GM21367 (cell line): ENCODE results near the gene PPP1R27.

Source experiments
- ATAC-seq: cut with Tn5 transposase; IDR thresholded peaks from one replicate; pipeline ENCODE4 v1.9.1; 2021; ENCODE audit not compliant: unreplicated experiment

PPP1R27 gene

DNA sequence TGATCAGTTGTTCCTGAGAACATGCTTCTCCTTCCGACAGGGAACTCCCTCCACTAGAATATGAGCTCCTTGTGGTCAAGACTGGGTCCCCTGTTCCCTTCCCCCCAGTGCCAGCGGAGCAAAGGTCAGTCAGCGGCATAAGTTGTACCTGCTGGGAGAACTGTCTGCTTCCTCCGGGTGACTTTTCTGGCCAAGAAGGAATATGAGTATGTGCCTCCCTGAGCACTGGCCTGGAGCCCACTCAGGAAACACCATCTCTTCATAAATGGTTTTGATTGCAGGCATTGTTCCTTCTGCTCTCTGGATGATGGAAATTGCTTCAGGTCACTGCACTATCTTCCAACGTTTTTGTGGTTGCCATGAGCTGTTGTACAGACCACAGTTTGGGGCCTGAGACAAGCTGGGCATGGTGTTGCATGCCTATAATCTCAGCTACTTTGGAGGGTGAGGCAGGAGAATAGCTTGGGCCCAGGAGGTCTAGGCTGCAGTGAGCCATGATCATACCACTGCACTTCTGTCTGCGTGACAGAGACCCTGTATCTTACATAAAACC is 28.3 kb upstream of the PPP1R27 start:
- ATAC-seq: no peak

DNA sequence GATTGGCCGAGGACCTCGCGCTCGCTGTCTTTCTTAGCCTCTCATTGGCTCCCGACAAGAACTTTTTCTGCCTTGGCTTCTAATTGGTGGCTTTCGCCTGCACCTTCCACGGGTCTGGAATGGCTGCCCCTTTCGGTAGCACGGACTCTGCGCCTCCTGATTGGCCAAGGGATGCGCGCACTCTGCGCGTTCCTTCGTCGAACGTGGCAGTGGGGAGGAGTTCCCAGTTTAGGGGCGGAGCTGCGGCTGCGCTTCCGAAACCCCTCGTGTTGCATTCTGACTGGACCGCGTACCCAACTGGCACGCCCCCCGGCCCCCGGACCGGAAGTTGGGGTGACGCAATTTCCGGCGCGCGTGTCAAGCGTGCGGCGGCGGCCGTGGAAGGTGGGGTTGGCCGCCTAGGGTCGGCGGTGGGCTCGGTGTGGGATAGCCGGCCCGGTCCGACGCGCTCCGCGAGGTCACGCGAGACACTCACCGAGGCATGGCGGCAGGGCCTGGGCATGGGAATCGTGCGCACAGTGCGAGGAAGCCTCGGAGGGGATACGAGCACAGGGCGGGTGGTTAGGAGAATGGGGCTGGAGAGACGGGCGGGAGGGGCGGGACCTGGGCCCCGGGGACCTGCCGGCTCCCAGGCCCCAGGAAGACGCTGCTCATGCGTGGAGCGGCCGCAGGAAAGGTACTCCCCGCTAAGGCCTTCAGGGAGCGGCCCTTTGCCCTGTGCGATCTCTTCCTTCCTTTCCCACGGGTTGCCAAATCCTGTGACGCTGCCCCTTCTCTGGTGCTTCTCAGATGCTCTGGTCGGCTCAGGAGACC is 26.1 kb upstream of the PPP1R27 start:
- peak; percentile 68 for ATAC-seq

DNA sequence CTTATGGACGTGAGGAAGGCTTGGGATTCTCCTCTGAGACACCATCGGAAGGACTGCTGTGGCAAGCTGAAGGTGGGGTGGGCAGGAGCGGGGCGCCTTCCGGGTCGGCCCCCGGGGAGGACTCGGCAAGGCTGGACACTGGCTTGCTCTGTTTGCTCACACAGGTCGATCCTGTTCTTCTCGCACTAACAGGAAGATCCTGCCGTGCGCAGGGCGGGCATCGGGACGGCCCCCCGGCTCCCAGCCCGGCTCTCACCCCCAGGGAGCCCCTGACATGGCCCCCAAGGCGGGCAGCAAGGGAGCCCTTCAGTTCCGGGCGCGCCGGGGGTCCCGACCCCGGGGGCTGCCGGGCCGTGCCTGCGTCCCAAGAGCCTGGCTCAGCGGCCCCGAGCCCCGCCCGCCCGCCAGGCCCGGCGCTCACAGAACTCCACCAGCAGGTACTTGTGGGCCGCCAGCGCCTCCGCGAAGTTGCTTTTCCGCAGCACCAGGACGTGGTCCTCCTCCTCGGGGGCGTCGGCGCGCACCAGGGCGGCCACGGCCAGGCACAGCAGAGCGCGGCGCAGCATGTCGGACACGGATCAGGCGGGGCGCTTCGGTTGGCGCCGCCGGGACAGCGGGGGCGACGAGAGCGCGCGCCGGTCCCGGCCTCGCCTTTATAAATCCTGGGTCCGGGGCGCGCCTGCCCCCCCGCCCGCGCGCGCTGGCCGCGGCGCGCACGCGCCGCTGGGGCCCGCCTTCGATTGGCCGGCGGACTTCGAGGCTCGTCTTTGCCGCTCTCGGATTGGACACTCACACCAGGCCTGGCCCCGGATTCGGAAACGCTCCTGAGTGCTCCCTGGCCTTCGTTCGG is 25.3 kb upstream of the PPP1R27 start, which contains the start of gene P4HB:
Gene P4HB (minus strand): TSS at position 630 of the 850 bp plus-strand sequence. CDS start 64 bp downstream, at position 566.
- ATAC-seq: peak; percentile 59

DNA sequence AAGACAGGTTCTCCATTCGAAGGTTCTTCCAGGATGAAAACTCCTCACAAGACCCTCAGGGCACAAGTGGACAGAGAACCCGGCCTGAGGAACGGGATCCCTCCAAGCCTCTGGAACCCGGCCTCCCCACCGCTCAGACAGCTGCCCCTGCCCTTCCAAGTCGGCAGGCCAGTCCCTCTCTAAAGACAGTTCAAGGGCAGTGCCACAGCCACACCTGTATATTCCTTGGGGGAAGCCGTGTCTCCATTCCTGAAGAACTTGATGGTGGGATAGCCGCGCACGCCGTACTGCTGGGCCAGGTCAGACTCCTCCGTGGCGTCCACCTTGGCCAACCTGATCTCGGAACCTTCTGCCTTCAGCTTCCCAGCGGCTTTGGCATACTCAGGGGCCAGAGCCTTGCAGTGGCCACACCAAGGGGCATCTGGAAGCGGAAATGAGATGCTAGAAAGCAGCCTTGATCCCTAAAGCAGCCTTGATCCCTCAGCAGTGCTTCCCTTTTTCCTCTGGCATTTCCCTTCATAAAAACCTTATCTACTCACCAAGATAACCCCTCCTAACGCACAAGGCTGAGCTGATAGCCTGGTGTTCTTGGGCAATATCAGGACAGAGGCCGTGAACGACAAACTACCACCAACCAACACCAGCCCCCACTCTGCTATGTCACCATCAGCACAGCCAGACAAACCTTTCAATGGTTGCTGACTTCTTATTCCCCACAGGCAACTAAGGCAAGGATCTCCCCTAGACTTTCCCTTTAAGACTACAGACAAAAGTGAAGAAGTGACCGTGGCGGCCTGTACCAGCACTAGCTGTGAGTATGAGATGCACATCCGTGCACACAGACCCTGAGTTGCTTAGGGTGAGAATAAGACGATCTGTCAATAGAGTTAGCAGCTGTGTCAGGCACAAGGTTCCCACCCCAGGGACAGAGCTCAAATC is 24.4 kb upstream of the PPP1R27 start:
- ATAC-seq: no peak

DNA sequence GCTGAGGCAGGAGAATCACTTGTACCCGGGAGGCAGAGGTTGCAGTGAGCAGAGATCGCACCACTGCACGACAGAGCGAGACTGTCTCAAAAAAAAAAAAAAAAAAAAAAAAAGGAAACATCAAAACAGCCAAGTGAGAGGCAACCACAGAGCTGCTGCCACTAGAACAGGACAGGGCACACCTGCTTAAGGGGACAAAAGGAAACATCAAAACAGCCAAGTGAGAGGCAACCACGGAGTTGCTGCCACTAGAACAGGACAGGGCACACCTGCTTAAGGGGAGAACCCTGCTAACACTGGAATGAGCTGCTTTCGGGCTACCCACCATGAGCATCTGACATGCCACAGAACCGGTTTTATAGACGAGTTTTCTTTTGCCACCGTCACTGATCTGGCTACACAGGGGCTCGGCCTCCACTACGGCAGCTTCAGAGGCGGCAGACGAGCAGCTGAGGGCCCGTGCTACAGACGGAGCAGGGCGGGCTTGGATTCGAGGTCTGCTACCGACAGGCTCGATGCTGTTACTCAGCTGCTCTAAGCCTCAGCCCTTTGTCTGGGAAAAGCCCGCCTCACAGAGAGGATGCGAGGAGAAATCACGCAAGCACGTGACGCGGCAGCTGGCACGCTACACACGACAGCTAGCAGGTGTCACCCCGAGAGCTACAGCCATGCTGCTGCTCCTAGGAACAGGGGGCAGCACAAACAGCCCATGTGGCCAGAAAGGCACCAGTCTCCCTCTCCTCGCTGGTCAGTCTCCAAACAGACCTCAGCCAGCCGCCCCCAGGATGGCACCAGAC is 23.5 kb upstream of the PPP1R27 start:
- no peak for ATAC-seq

DNA sequence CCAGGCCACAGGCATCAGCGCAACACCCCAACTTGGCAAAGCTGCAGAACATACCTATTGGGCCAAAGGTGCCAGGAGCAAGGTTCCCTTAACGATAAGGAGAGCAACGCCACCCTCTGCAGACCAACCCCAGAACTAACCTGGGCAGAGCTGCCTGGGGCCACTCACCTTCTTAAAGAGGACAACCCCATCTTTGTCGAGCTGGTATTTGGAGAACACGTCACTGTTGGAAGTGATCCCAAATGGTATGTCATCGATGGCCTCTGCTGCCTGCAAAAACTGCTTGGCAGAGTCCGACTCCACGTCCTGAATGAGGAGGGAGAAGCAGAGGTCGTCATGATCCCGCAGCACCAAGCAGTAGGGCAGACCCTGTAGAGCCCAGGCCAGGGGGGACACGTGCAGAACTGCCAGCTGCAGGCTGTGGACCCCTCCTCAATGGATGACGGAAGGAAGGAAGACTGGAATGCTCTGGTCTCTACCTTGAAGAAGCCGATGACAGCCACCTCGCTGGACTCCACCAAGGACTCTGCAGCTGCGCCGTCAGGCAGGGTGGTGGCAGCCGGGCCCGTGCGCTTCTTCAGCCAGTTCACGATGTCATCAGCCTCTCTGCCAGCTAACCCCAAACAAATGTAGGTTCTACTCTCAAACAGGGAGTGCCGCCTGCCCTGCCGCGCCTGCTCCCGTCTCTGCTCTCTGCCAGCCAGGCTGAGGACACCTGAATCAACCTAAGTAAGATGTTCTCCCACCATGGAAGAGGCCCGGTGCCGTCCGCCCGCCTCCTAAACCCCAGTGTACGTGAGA is 20.3 kb upstream of the PPP1R27 start:
- ATAC-seq: no peak

DNA sequence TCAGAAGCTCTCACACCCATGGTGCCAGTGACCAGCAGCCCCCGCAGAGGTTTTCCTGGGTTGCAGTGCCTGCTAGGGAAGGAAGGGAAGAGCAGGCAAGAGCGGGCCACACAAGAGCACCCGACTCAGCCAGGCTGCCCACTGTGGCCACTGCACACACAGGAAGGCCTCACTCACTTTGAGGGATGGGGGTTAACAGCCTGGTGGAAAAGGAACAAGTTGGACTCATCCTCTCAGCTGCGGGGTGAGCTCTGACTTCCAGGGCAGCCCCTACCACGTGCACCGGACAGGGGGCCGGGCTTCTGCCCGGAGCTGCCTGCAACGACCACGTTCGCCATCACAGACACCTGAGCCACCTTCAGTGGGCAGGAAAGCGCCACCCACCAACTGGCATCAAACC is 17.4 kb upstream of the PPP1R27 start:
- ATAC-seq: no peak

DNA sequence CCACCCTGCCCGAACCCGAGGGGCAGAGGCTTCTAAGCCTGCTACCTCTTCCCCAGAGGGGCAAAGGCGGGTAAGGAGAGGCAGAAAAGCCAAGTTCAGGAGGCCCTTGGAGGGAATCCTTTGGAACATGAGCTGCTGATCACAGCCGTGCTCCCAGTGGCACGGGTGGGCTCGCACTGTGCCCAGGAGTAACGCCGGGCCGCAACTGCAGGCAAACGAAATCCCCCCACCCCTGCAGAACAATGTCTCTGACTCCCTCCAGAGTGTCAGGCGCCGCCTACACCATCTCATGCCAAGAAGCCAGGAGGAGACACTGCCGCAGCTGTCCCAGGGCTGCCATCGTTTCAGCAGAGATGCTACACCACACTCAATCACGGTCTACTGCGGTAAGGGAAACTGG is 16.6 kb upstream of the PPP1R27 start:
- ATAC-seq: no peak

DNA sequence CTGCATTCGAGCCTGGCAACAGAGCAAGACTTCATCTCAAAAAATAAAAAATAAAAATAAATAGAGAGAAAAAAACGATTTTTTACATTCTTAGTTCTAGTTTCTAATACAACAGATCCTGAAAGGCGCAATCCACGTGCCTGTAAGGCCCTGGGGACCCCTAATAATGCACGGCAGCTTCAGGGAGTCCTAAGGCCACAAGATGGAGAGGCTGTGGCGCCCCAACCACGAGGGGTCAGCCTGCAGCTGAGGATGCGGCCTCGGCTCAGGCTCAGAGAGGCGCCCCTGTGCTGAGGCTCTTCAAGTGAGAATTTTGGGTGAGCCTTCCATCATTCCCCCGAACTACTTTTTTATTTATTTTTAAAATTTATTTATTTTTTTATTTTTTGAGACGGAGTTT is 14.6 kb upstream of the PPP1R27 start:
- no peak for ATAC-seq

DNA sequence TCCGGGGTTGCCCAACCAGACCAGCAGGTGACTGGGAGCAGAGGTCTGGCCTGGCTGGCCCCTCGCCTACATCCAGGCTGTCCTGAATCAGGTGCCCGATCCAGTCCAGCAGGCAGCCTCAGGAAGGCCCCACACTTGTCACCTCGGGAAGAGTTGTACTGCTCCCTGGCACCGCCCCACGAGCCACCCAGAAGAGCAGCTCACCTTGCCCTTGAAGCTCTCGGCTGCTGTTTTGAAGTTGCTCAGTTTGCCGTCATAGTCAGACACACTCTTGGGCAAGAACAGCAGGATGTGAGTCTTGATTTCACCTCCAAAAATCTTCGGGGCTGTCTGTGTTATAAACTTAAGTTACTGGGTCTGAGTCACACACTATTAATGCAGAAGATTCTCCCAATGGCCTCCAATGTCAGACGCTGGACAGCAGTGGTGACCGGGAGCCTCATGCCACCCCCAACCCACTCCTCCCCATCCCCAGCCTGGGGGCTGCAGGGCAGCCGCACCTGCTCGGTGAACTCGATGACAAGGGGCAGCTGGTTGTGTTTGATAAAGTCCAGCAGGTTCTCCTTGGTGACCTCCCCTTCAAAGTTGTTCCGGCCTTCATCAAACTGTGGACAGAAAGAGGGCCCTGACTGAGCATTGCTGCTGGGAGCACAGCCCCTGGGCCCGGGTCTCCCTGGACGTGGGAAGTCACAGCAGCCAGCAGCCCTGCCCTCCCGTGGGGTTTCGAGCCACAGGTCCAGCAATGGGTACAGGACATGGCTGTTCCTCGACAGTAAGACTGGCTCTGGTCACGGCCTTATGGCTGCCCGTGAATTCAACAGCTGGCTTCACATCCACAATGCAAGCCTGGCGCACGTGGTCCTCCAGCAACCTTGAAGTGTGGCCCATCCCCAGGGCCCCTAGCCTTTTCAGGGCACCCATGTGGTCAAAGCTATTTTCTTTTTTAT is 12.2 kb upstream of the PPP1R27 start:
- no peak for ATAC-seq

DNA sequence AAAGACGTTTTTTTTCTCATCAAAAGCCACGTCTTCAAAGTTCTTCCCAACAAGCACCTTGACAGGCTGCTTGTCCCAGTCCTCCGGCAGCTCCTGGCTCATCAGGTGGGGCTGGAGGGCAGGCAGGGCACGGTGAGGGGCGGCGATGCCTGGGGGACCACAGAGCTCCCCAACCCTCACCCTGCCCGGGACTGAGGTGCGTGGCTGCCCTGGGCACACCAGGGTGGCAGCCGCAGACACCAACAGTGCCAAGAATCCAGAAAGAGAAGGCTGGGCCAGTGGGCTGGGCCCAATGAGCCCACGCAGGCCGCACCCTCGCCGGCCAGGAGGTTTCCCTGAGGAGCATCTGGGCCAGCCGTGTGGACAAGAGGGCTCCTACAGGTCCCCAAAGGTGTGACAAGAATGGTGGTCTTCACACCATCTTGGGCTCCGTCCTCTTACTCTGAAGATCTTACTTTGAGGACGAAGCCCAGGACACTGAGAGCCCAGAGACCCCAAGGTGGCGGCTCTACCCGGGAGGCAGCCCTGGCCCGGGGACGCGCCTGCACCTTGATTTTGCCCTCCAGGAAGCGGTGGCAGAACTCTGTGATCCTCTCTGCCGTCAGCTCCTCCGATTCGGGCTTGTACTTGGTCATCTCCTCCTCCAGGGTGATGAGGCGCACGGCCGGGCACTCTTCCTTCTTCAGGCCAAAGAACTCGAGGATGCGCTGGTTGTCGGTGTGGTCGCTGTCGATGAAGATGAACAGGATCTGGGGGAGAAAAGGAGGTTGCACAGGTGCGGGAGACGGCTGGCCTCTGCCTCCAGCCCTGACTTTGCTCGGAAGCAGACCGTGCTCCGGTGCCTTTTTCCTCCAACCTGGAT is 11.3 kb upstream of the PPP1R27 start:
- no peak for ATAC-seq

DNA sequence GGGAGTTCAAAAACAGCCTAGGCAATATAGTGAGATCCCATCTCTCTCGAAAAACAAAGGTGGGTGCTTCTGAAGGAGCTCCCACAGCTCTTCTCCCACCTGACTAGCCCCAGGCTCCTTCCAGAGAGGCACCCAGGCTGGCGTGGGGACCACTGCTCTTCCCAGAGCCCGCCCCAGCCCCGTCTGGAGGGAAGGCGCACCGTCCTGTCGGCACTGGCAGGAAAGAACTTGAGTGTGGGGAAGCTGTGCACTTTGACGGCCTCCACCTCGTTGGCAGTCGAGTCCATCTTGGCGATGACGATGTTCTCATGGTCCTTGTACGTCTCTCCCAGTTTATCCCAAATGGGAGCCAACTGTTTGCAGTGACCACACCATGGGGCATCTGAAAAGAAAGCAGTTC is 10.5 kb upstream of the PPP1R27 start:
- ATAC-seq: no peak

DNA sequence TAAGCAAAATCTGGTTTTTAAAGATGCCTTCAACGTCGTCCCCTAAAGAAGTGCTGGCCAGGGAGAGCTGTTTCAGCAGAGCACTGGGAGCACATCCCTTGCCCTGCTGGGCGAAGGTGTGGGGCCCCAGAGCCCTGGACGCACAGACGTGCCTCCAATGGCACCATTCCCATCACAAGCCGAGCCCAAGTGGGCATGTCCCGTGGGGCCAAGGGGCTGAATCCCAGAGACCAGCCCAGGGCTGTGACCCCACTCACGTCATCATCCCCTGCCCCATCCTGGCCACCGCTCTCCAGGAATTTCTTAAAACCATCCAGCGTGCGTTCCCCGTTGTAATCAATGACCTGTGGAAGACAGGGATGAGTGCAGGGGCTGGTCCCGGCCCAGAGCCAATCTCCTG is 10.0 kb upstream of the PPP1R27 start:
- ATAC-seq: no peak

DNA sequence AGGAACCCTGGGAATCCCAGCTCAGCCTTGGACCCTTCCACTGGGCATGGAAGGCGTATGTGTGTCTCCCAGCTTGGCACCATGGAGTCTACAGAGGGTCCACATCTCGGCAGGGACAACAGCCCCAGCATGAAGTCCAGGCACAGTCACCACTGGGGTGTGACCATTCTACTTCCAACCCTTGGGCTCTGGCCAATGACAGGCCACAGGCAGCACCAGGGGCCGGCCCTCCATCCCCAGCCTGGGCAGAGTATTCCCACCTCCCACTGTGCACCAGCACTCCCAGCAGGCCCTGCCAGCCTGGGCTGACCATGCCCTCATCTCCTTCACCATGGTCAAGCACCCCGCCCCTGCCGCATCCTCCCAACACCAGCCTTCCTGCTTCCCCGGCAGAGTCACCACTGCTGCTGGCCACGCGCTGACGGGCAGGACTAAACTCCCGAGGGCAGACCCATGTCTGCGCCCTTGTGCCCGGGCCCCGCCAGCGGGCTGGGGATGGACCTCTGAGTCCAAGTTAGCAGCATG is 9.5 kb upstream of the PPP1R27 start:
- no peak for ATAC-seq

DNA sequence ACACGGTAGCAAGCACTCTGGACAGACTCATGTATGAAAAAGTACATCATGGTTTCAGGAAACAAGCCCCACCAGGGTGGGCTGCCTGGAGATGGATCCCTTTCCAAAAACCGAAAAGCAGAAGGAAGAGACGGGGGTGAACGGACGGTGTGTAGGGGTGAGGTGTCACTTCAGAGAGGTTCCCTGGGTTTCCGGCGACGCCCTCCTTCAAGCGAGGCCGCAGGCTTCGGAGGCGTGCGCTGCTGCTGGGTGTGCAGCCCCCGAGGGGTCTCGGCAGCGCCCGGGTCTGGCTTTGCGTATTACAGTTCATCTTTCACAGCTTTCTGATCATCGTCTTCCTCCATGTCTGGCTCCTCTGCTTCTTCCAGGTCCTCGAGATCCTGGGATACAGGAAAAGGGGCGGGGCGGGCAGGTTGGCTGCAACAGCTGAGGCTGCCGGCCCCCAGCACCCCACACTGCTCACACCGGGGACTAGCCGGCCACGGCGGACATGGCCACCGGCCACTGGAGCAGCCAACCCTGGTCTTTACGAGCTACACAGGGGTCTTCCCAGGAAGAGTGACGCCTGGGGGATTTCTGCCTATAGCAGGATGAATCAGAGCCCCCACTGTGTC is 9.0 kb upstream of the PPP1R27 start:
- ATAC-seq: no peak

DNA sequence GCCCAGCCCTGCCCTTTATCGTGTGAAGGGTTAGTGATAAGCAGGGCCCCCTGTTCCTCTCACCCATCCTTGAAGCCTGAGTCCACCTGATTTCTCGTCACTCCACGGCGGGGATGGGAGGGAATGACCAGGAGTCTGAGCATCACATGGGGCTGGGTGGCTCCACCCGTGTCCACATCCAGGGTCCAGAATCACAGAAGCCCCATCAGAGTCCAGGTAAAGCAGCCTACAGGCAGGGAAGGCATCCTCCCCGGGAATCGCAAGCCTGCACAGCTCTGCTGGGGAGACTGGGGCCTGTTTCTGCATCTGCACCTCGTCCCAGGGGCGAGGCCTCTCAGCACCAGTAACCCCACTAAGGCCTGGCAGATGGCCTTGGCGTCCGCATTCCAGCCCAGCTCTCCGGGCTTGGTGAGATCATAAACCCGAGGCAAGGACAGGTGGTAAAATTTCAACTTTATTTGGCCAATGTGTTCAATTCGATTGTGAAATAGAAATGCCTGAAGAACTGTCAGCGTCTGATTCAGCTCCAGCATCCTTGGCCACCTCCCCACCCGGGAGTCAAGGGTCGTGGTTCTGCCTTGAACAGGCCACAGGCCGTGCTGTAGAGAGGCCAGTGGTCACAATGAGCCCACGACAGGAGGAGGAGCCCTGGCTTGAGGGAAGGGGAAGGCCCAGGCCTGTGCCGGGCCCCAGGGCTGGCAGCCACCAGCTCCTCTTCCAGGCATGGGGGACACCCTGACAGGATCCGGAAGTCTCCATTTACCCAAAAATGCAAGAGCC is 8.1 kb upstream of the PPP1R27 start:
- ATAC-seq: no peak
